Gastroesophageal sphincter (tissue), 4 donors: Measurements from ENCODE around the gene CHST12. TPM values are rescaled to one million over a fixed set of nuclear protein-coding genes. Genes with fewer than 3 reads are reported as not detected.

ENCODE experiments used
- ATAC-seq: fragments of 150-250 bp; one replicate; pipeline ENCODE4 v1.9.1; 2016; ENCODE audit warnings: mild to moderate bottlenecking, moderate library complexity
- H3K27ac ChIP-seq, 4 donors: fragments of 200-600 bp; sonication (generic) in 3 of 4; 1 replicate in 3 of 4; 2 replicates in 1 of 4; pipeline ENCODE4 v1.5.1; 2016 to 2019
- H3K27me3 ChIP-seq: fragments of 200-600 bp; sonication (generic); one replicate; pipeline ENCODE4 v1.5.1; 2019
- H3K36me3 ChIP-seq, 2 donors: fragments of 200-600 bp; sonication (generic); one replicate each; pipeline ENCODE4 v1.5.1; 2019; ENCODE audit warnings: control low read depth in 1 of 2
- H3K4me1 ChIP-seq, 3 donors: fragments of 200-600 bp; sonication (generic); 1 replicate in 2 of 3; 2 replicates in 1 of 3; pipeline ENCODE4 v1.5.1; 2016 to 2019; ENCODE audit warnings: control low read depth in 2 of 3
- H3K4me3 ChIP-seq, 2 donors: fragments of 200-600 bp; sonication (generic); one replicate each; pipeline ENCODE4 v1.5.1; 2019; ENCODE audit warnings: mild to moderate bottlenecking in 1 of 2, moderate library complexity in 1 of 2
- H3K9me3 ChIP-seq, 3 donors: fragments of 200-600 bp; sonication (generic); one replicate each; pipeline ENCODE4 v1.5.1; 2017 to 2019; ENCODE audit warnings: control low read depth in 2 of 3
- CTCF ChIP-seq, 4 experiments: fragments of 200-600 bp in 2 of 4; fragments of 450-650 bp in 2 of 4; sonication (generic) in 1 of 4; IDR thresholded peaks; one replicate each; pipeline ENCODE4 v1.5.1; 2017 to 2019; ENCODE audit warnings: antibody characterized with exemption in 4 of 4, mild to moderate bottlenecking in 2 of 4, moderate library complexity in 2 of 4
- EP300 ChIP-seq: sonication (generic); formaldehyde crosslinking; IDR thresholded peaks from one replicate; pipeline ENCODE4 v1.6.1; 2017; ENCODE audit warnings: antibody characterized with exemption, mild to moderate bottlenecking
- POLR2A ChIP-seq, 2 donors: fragments of 450-650 bp; IDR thresholded peaks; one replicate each; pipeline ENCODE4 v1.6.1; 2017; ENCODE audit warnings: antibody characterized with exemption in 2 of 2, mild to moderate bottlenecking in 2 of 2, moderate library complexity in 1 of 2
- POLR2AphosphoS5 ChIP-seq: sonication (generic); formaldehyde crosslinking; IDR thresholded peaks from one replicate; pipeline ENCODE4 v1.6.1; 2017; ENCODE audit warnings: antibody characterized with exemption
- WGBS, 2 donors: methylation state at CpG; one replicate each; pipeline ENCODE4 v1.1.5; 2018; ENCODE audit warnings: low coverage in 1 of 2; 5-methylcytosine and 5-hydroxymethylcytosine counted together
- total RNA-seq, 4 donors: library from RNA; depleted of rRNA; stranded (reverse); fragments of >200 nt; gene quantifications; one replicate each; pipeline ENCODE4 v1.1.0, GENCODE V29; 2016

The CHST12 gene
- total RNA-seq, 4 donors from 2014 or later = 8.3 to 18.3 (median 13.4) TPM

- peaks cover 0 to 35% (median 10%) of the 10 kb centered on the region in 3 donors for H3K4me1 ChIP-seq
- H3K27ac ChIP-seq = no peak overlapping the region
- TF ChIP-seq POLR2A (IDR thresholded peaks at IDR 0.05) = no peak
- no peak for TF ChIP-seq EP300
- no peak for TF ChIP-seq POLR2AphosphoS5
- no peak for TF ChIP-seq CTCF (IDR thresholded peaks at IDR 0.05)
- no peak overlapping the region for H3K4me3 ChIP-seq
- H3K9me3 ChIP-seq = no peaks in the 10 kb centered on the region
- H3K36me3 ChIP-seq = peaks cover 0 to 81% of the 10 kb centered on the region in 2 donors
- no peaks in the 10 kb centered on the region for H3K27me3 ChIP-seq
- WGBS, 2 donors = 77 to 85% methylated on average over 4 to 7 of the region's 27 CpGs
- ATAC-seq = no peak
Observed at GRCh38 chr7:2362385-2363088, 40.9 kb upstream of the CHST12 start.

- no peaks in the 10 kb centered on the region for H3K9me3 ChIP-seq
- H3K4me3 ChIP-seq = no peak overlapping the region
- no peak overlapping the region for H3K27ac ChIP-seq
- 98% methylated on average over 10 of the region's 10 CpGs; no CpG with 5 or more reads in 1 of the 2 donors for whole genome bisulfite sequencing, 2 donors
- TF ChIP-seq CTCF (IDR thresholded peaks at IDR 0.05) (no peak), EP300 (no peak), POLR2A (IDR thresholded peaks at IDR 0.05) (no peak), POLR2AphosphoS5 (no peak)
- H3K4me1 ChIP-seq = no peaks in the 10 kb centered on the region
- no peak for ATAC-seq
- no peaks in the 10 kb centered on the region for H3K27me3 ChIP-seq
- H3K36me3 ChIP-seq = peaks cover 0 to 100% of the 10 kb centered on the region in 2 donors
Observed at GRCh38 chr7:2369139-2369538, 34.3 kb upstream of the CHST12 start.

GRCh38 chr7:2371329-2371728 is 32.1 kb upstream of the CHST12 start:
- Histone ChIP-seq H3K4me1 (no peaks in the 10 kb centered on the region), H3K27ac (no peak overlapping the region), H3K27me3 (no peaks in the 10 kb centered on the region), H3K9me3 (no peaks in the 10 kb centered on the region), H3K36me3 (peaks cover 0 to 100% of the 10 kb centered on the region in 2 donors), H3K4me3 (no peak overlapping the region)
- no peak for ATAC-seq
- 82 to 89% methylated on average over 3 of the region's 8 CpGs for WGBS, 2 donors
- TF ChIP-seq EP300 = no peak
- no peak for TF ChIP-seq CTCF (IDR thresholded peaks at IDR 0.05)
- TF ChIP-seq POLR2A (IDR thresholded peaks at IDR 0.05) = no peak
- no peak for TF ChIP-seq POLR2AphosphoS5

- WGBS, 2 donors = 81 to 82% methylated on average over 5 to 11 of the region's 14 CpGs
- Histone ChIP-seq H3K36me3 (peaks cover 0 to 100% of the 10 kb centered on the region in 2 donors), H3K27me3 (no peaks in the 10 kb centered on the region), H3K4me1 (no peaks in the 10 kb centered on the region), H3K9me3 (no peaks in the 10 kb centered on the region), H3K4me3 (no peak overlapping the region), H3K27ac (no peak overlapping the region)
- no peak for ATAC-seq
- TF ChIP-seq POLR2A (IDR thresholded peaks at IDR 0.05) (no peak), EP300 (no peak), POLR2AphosphoS5 (no peak), CTCF (IDR thresholded peaks at IDR 0.05) (no peak)
Observed at GRCh38 chr7:2372724-2373123, 30.7 kb upstream of the CHST12 start.

- H3K9me3 ChIP-seq = no peaks in the 10 kb centered on the region
- WGBS, 2 donors = no CpG with 5 or more reads among the region's 14 CpGs
- peaks cover 0 to 96% of the 10 kb centered on the region in 2 donors for H3K36me3 ChIP-seq
- no peak for ATAC-seq
- H3K27ac ChIP-seq = no peak overlapping the region
- H3K27me3 ChIP-seq = no peaks in the 10 kb centered on the region
- no peaks in the 10 kb centered on the region for H3K4me1 ChIP-seq
- no peak overlapping the region for H3K4me3 ChIP-seq
- TF ChIP-seq POLR2A (IDR thresholded peaks at IDR 0.05) = no peak
- no peak for TF ChIP-seq CTCF (IDR thresholded peaks at IDR 0.05)
- TF ChIP-seq EP300 = no peak
- TF ChIP-seq POLR2AphosphoS5 = no peak
Observed at GRCh38 chr7:2373124-2373556, 30.3 kb upstream of the CHST12 start.
